Skin epidermis (tissue), 12 donors: ENCODE results near the gene FARP2.
"Not testable (repeated sequence)": the region's sequence is repeated elsewhere in the genome, so short reads cannot be mapped to it uniquely, and the experiment has no call there.

Experiments
- H3K27ac ChIP-seq, 21 experiments: fragments of 200-600 bp; sonication (generic) in 11 of 21; one replicate each; pipeline ENCODE4 v1.5.0; 2020; ENCODE audit warnings: mild to moderate bottlenecking in 3 of 21, inconsistent platforms in 2 of 21, moderate library complexity in 2 of 21
- H3K4me3 ChIP-seq, 7 experiments: fragments of 200-600 bp; sonication (generic) in 2 of 7; one replicate each; pipeline ENCODE4 v1.5.0; 2020; ENCODE audit warnings: inconsistent platforms in 2 of 7, mild to moderate bottlenecking in 2 of 7, moderate library complexity in 1 of 7

Gene FARP2

GRCh38 chr2:241496003-241496707 is 140.1 kb downstream of the FARP2 start:
- no peak overlapping the region for H3K27ac ChIP-seq
- no peak overlapping the region for H3K4me3 ChIP-seq

DNA sequence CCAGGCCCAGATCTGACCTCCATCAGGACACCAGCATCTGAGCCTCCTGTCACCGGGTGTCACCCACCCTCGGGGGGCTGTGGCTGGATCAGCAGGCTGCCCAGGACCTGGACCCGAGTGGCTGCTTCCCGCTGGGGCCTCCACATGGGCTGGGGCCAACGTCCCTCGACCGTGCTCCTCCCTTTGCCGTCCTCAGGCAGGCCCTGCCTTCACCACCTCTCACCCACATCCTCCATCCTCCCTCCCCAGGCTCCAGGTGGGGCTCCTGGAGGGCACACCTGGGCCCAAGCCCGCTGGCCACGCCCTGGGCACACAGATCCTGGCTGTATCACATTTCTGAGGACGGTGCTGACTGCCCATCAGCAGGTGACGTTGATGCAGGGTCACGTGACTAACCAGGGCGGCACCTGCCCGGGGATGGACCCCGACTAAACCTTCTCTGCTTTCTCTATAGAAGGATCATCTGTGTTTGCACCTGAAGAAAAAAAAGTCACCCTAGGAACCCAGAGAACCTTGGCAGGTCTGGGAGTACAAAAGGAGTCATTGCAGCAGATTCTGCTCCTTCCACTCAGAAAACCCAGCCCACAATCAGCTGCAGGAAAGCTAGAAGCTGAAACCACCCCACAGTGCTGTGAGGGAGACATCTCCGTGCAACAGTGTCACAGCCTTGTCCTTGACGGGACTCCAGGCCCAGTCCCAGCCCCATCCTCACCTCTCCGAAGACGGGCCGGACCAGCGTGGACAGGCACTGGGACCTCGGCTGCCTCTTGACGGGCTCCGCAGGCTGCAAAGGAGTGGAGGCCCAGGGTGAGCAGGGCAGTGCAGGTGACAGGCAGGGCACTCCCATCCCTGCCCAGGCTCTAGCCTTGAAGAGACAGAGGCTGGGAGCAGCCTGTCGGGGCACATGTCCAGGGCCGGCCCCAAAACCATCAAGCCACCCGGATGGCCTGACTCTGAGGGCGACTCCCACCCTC is 141.1 kb downstream of the FARP2 start:
- Histone ChIP-seq H3K27ac (no peak overlapping the region), H3K4me3 (no peak overlapping the region)

DNA sequence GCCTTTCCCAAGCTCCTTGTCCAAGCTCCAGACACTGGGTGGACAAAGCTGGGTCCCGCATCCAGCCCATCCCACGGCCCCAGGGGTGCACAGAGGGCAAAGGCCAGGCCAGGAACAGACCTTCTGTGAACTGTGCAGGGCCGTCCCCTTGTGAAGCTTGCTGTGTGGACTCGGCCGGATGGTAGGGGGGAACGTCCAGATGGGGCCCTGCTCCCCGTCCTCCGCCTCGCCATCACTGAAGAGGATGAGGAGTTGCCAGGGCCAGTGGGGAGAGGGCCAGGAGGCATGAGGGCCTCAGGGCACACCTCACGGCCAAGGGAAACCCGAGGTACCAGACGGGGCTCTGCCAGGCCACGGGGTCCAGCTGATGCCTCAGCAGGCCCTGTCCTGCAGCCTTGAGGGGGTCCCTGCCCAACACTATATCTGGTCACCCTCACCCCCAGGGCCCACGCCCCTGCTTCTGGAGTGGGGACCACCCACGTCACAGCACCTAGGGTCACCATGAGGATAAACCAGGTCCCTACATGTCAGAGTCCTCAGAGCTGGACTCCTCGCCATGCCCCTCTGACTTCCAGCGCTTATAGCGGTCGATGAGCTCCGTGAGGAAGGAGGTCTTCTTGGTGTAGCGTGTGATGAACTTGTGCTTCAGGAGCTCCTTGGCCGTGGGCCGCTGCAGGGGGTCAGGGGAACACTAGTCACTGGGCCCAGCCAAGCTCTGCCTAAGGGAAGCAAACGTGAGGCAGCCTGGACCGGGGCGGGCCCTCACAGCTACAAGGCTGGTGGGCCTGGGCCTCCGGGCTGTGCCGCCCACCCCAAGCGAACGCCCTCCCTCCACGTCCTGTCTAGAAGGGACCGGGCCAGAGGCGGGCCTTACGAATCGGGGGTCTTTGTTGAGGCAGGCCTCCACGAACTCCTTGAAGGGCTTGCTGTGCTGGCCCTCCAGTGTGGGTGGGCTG is 142.3 kb downstream of the FARP2 start:
- Histone ChIP-seq H3K27ac (no peak overlapping the region), H3K4me3 (no peak overlapping the region)

GRCh38 chr2:241499146-241499965 is 143.3 kb downstream of the FARP2 start:
- H3K4me3 ChIP-seq, result no peak overlapping the region
- H3K27ac ChIP-seq, result no peak overlapping the region

GRCh38 chr2:241500016-241500415 is 143.9 kb downstream of the FARP2 start:
- Histone ChIP-seq H3K4me3 (no peak overlapping the region), H3K27ac (no peak overlapping the region)

- no peak overlapping the region for H3K4me3 ChIP-seq
- no peak overlapping the region for H3K27ac ChIP-seq
Measured at GRCh38 chr2:241500431-241500975, 144.4 kb downstream of the FARP2 start.

- no peak overlapping the region for H3K4me3 ChIP-seq
- no peak overlapping the region for H3K27ac ChIP-seq
Measured at GRCh38 chr2:241501099-241501541, 145.0 kb downstream of the FARP2 start.

- H3K4me3 ChIP-seq, result no peak overlapping the region
- no peak overlapping the region for H3K27ac ChIP-seq
Measured at GRCh38 chr2:241501551-241501950, 145.5 kb downstream of the FARP2 start.

DNA sequence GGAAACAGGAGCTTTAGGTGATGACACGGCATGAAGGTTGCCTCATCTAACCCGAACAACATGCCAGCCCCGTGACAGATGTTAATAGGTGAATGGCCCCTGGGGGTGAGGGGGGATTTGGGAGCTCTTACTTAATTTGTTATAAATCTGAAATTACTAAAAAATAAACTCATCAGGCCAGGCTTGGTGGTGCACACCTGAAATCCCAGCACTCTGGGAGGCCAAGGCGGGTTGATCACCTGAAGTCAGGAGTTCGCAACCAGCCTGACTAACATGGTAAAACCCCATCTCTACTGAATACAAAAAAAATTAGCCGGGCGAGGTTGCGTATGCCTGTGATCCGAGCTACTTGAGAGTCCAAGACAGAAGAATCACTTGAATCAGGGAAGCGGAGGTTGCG is 146.2 kb downstream of the FARP2 start:
- H3K4me3 ChIP-seq, result no peak overlapping the region
- no peak overlapping the region for H3K27ac ChIP-seq

- H3K27ac ChIP-seq, result no peak overlapping the region
- H3K4me3 ChIP-seq, result no peak overlapping the region
Measured at GRCh38 chr2:241503776-241504392, 147.8 kb downstream of the FARP2 start.

DNA sequence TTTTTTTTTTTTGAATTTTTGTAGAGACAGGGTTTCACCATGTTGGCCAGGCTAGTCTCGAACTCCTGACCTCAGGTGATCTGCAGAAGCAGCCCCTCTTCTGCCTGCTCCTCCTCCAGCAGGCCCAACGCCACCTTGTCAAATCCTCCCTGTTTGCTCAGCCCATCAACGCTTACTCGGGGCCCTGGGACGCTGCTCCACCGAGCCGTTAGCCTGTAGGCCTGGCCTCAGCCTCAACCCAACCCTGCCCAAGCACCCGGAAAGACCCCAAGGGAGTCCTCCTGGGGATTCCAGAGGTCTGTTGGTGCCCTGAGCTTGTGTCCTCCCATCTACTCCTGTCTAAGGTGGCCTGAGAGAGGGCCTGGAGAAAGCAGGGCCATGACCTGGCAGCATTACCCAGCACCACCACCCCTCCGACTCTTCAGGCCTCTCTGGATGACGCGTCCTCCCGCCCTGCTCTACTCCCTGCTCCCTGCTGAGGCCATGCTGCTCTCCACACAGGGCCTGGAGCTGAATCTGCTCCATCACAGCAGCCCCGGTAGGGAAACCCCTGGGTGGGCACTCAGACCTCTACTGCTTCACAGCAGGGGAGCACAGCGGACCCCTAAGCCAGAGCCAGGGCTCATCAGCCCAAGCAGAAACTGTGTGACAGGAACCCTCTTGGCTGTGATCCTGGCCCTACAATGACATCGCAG is 149.1 kb downstream of the FARP2 start:
- Histone ChIP-seq H3K4me3 (no peak overlapping the region), H3K27ac (no peak overlapping the region)

DNA sequence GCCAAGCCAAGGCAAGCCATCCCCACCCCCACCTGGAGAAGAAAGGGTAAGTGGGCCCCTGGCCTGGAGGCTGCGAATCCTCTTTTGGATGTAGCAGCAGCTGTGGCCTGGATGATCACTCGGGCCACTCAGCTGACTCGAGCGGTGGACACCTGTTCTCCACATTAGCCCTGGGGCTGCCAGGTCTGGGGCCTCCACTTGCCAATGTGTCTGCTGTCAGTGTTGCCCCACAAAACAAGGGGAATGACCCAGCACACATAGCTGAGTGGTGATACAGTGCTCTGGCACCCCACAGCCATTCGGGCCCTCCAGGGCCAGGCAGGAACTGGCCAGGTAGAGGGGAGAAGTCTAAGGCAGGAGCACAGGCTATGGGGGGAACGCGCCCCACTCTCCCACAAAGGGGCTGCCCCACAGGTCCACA is 149.7 kb downstream of the FARP2 start:
- no peak overlapping the region for H3K4me3 ChIP-seq
- H3K27ac ChIP-seq, result no peak overlapping the region

DNA sequence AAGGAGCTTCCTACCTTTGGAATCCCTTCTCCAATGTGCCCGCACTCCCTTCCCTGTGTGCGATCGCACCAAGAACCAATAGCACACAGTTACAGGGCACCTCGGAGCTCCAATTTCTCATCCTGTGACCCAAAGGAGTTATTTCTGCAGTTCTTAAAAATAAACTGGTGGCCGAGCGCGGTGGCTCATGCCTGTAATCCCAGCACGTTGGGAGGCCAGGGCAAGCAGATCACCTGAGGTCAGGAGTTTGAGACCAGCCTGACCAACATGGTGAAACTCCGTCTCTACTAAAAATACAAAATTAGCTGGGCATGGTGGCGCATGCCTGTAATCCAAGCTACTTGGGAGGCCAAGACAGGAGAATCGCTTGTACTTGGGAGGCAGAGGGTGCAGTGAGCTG is 150.2 kb downstream of the FARP2 start:
- not testable (repeated sequence) for H3K4me3 ChIP-seq, H3K27ac ChIP-seq

GRCh38 chr2:241506793-241507429 is 150.8 kb downstream of the FARP2 start:
- H3K4me3 ChIP-seq, result peak overlapping the region; percentile 63 to 99 (median 90)
- H3K27ac ChIP-seq, result peak overlapping the region in 12 of 21 experiments; percentile 80 to 97 (median 94)

GRCh38 chr2:241507430-241508239 is 151.6 kb downstream of the FARP2 start:
- Histone ChIP-seq H3K27ac (peak overlapping the region; percentile 68 to 97 (median 92)), H3K4me3 (peak overlapping the region; percentile 63 to 99 (median 90))
